ENCODE results near the gene STK25. TPM values are rescaled to one million over a fixed set of nuclear protein-coding genes. Genes with fewer than 3 reads are reported as not detected.
A peak's percentile ranks its signal among the peaks of the same experiment; 100 is the strongest.

Gene STK25
- total and polyA plus RNA-seq, 2 of the 8 experiments (the other 6 are each of a cell fraction or from before 2014, with no cell fraction given) = 159 to 546 TPM

DNA sequence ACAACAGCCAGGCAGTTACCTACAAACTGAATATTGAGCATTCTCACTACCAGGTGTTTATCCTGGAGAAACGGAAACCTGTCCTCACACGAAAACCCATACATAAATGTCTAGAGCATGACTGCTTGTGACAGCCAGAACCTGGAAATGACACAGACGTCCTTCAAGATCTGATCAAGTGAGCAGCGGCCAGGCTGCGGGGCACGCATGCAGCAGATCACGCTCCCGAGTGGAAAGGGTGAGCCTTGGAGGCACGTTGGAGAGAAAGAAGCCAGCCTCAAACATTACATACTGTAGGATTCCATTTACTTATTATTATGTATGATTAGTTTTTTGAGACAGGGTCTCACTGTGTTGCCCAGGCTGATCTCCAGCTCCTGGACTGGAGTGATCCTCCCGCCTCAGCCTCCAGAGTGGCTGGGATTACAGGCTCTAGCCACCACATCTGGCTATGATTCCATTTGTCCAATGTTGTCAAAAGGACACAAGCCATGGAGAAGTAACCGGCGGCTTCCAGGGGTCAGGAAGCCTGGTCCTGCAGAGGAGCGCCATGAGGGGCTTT is 22.9 kb upstream of the STK25 start:
- H3K23ac ChIP-seq (ENCODE audit: insufficient read length) = no peak overlapping the region
- H3K36me3 ChIP-seq (ENCODE audit: control insufficient read depth in 2 of 4, insufficient read depth in 4 of 4, low read length in 3 of 4) = no peaks in the 10 kb centered on the region
- no peak overlapping the region for H3K18ac ChIP-seq (ENCODE audit: extremely low read depth, low read length)
- H3K9ac ChIP-seq (replicated peaks in 1 of 4; ENCODE audit: extremely low read depth in 1 of 4, low read depth in 3 of 4, low read length in 3 of 4) = no peak overlapping the region
- H2BK15ac ChIP-seq (ENCODE audit: low read length) = no peak overlapping the region
- no peaks in the 10 kb centered on the region for H3K27me3 ChIP-seq (replicated peaks in 1 of 4; ENCODE audit: control insufficient read depth in 3 of 4, extremely low read depth in 1 of 4, insufficient read depth in 3 of 4, low read length in 3 of 4)
- no peak overlapping the region for H3K4ac ChIP-seq (replicated peaks; ENCODE audit: insufficient read length, low read depth, low read length)
- H2BK120ac ChIP-seq (replicated peaks; ENCODE audit: low read depth, low read length) = no peak overlapping the region
- DNase-seq (ENCODE audit: low read depth in 1 of 2, low spot score in 2 of 2) (no peak), FAIRE-seq (no peak)
- H2AFZ ChIP-seq (ENCODE audit: low read length) = no peak overlapping the region
- H4K91ac ChIP-seq (replicated peaks; ENCODE audit: insufficient read length, low read length) = no peak overlapping the region
- H3K9me3 ChIP-seq (ENCODE audit: insufficient read depth in 2 of 2, low read depth in 1 of 2, low read length in 1 of 2) = peaks cover 0 to 4% of the 10 kb centered on the region in 2 experiments; a peak in 1 of 4 replicates
- no peak overlapping the region for H4K5ac ChIP-seq (ENCODE audit: insufficient read length, low read depth, low read length)
- H3K23me2 ChIP-seq (ENCODE audit: low read depth, low read length) = no peaks in the 10 kb centered on the region
- H3K79me2 ChIP-seq (ENCODE audit: control insufficient read depth in 1 of 2, insufficient read depth in 2 of 2, low read length in 2 of 2) = no peaks in the 10 kb centered on the region
- no peak overlapping the region for H3K4me2 ChIP-seq (ENCODE audit: insufficient read depth in 1 of 2, low read depth in 2 of 2, low read length in 2 of 2)
- no peaks in the 10 kb centered on the region for H4K20me1 ChIP-seq (replicated peaks in 1 of 2; ENCODE audit: control insufficient read depth in 1 of 2, insufficient read depth in 2 of 2, low read length in 2 of 2)
- no peak overlapping the region for H3K27ac ChIP-seq (ENCODE audit: low read depth, low read length)
- no peaks in the 10 kb centered on the region for H3K79me1 ChIP-seq (ENCODE audit: low read depth, low read length)
- no peak overlapping the region for H2BK5ac ChIP-seq (ENCODE audit: low read depth, low read length)
- H2BK12ac ChIP-seq (ENCODE audit: low read depth, low read length) = no peak overlapping the region
- CTCF ChIA-PET (ENCODE audit: partially characterized antibody) = interaction anchor here (0.7 kb wide), 1 partner anchor 16 kb away, joined by 3 read pairs; no protein-coding TSS in a partner anchor
- H4K8ac ChIP-seq (ENCODE audit: extremely low read depth, insufficient read depth, low read length) = 0 out of 2 replicates have a peak overlapping the region, but pooled peaks have one; percentile 35
- no peak overlapping the region for H3K4me3 ChIP-seq (ENCODE audit: extremely low read depth in 1 of 4, insufficient read depth in 2 of 4, low read depth in 3 of 4, low read length in 4 of 4)
- H3K56ac ChIP-seq (replicated peaks; ENCODE audit: insufficient read length, low read depth, low read length) = no peak overlapping the region
- TF ChIP-seq HDAC6 (IDR thresholded peaks at IDR 0.05; ENCODE audit: low read depth, low read length) (no peak), SRF (IDR thresholded peaks at IDR 0.05; ENCODE audit: low read depth, low read length) (no peak), SIX5 (IDR thresholded peaks at IDR 0.05; ENCODE audit: low read depth, low read length) (no peak), BRCA1 (IDR thresholded peaks at IDR 0.05; ENCODE audit: low read depth, low read length) (no peak), EGR1 (IDR thresholded peaks at IDR 0.05; ENCODE audit: borderline replicate concordance, low read depth, low read length) (no peak), ASH2L (IDR thresholded peaks at IDR 0.05; ENCODE audit: low read length) (no peak), ATF3 (IDR thresholded peaks at IDR 0.05; ENCODE audit: insufficient read depth, low read depth, low read length) (no peak), KDM4A (IDR thresholded peaks at IDR 0.05; ENCODE audit: low read depth, low read length, severe bottlenecking) (no peak), POLR2A (IDR thresholded peaks at IDR 0.05; ENCODE audit: control extremely low read depth in 1 of 2, low read depth in 2 of 2, low read length in 2 of 2) (no peak), TBP (IDR thresholded peaks at IDR 0.05; ENCODE audit: low read depth, low read length) (no peak), TEAD4 (IDR thresholded peaks at IDR 0.05; ENCODE audit: low read depth, low read length) (no peak)
- POLR2A ChIA-PET (ENCODE audit: partially characterized antibody) = no interaction called here
- no peaks in the 10 kb centered on the region; a peak in 1 of 7 replicates for H3K4me1 ChIP-seq (replicated peaks in 1 of 4; ENCODE audit: control insufficient read depth in 3 of 4, insufficient read depth in 4 of 4, low read length in 3 of 4)
- WGBS, 2 experiments (ENCODE audit: extremely low coverage in 1 of 2, insufficient coverage in 1 of 2, insufficient read length in 1 of 2, insufficient replicate concordance in 2 of 2, low coverage in 1 of 2, low lambda C conversion rate in 2 of 2, missing lambda C conversion rate in 1 of 2) = 89% methylated on average over 13 of the region's 13 CpGs; no CpG with 5 or more reads in 1 of the 2 experiments
- H2BK20ac ChIP-seq (ENCODE audit: low read length) = no peak overlapping the region
- H3K14ac ChIP-seq (ENCODE audit: insufficient read length) = no peak overlapping the region
- H2AK5ac ChIP-seq (ENCODE audit: low read depth, low read length) = no peak overlapping the region
